ENCODE measurements around the gene PHACTR3.

Gene PHACTR3

GRCh38 chr20:59813126-59813947 lies 209.0 kb downstream of the PHACTR3 start:
- no peak for DNase-seq (ENCODE audit: low read depth, low spot score)

- DNase-seq (ENCODE audit: low read depth, low spot score), result no peak
These were observed 209.9 kb downstream of the PHACTR3 start for GRCh38 chr20:59813948-59814839.

GRCh38 chr20:59814840-59815340 lies 210.6 kb downstream of the PHACTR3 start:
- DNase-seq (ENCODE audit: low read depth, low spot score), result no peak

GRCh38 chr20:59816146-59816738 lies 211.9 kb downstream of the PHACTR3 start:
- no peak for DNase-seq (ENCODE audit: low read depth, low spot score)

GRCh38 chr20:59817406-59817805 lies 213.1 kb downstream of the PHACTR3 start:
- DNase-seq (ENCODE audit: low read depth, low spot score), result no peak

GRCh38 chr20:59817846-59818615 lies 213.7 kb downstream of the PHACTR3 start:
- DNase-seq (ENCODE audit: low read depth, low spot score), result no peak

GRCh38 chr20:59818911-59819310 lies 214.6 kb downstream of the PHACTR3 start:
- no peak for DNase-seq (ENCODE audit: low read depth, low spot score)

- DNase-seq (ENCODE audit: low read depth, low spot score), result no peak
These were observed 215.3 kb downstream of the PHACTR3 start for GRCh38 chr20:59819496-59820203.

- no peak for DNase-seq (ENCODE audit: low read depth, low spot score)
These were observed 216.1 kb downstream of the PHACTR3 start for GRCh38 chr20:59820204-59821041.

GRCh38 chr20:59821201-59821600 lies 216.9 kb downstream of the PHACTR3 start:
- no peak for DNase-seq (ENCODE audit: low read depth, low spot score)

- DNase-seq (ENCODE audit: low read depth, low spot score), result no peak
These were observed 217.4 kb downstream of the PHACTR3 start for GRCh38 chr20:59821788-59822187.

GRCh38 chr20:59822291-59823029 lies 218.1 kb downstream of the PHACTR3 start:
- no peak for DNase-seq (ENCODE audit: low read depth, low spot score)

- no peak for DNase-seq (ENCODE audit: low read depth, low spot score)
These were observed 218.7 kb downstream of the PHACTR3 start for GRCh38 chr20:59823030-59823423.

- no peak for DNase-seq (ENCODE audit: low read depth, low spot score)
These were observed 219.3 kb downstream of the PHACTR3 start for GRCh38 chr20:59823491-59824259.

- no peak for DNase-seq (ENCODE audit: low read depth, low spot score)
These were observed 220.6 kb downstream of the PHACTR3 start for GRCh38 chr20:59824711-59825562.

- no peak for DNase-seq (ENCODE audit: low read depth, low spot score)
These were observed 221.2 kb downstream of the PHACTR3 start for GRCh38 chr20:59825563-59825920.
